Activated effector memory CD4-positive, alpha-beta T cell treated with anti-CD3 and anti-CD28 coated beads, Interleukin-2, amount 50 U/mL, for 16 hours (primary cell): ENCODE data around the gene CCDC134.
A peak's percentile ranks its signal among the peaks of the same experiment; 100 is the strongest.
"Not testable (repeated sequence)": the region's sequence is repeated elsewhere in the genome, so short reads cannot be mapped to it uniquely, and the experiment has no call there.

Experiments used
- DNase-seq: peaks from one replicate; pipeline ENCODE4 v3.0.0-alpha.2; 2020

CCDC134 gene

DNA sequence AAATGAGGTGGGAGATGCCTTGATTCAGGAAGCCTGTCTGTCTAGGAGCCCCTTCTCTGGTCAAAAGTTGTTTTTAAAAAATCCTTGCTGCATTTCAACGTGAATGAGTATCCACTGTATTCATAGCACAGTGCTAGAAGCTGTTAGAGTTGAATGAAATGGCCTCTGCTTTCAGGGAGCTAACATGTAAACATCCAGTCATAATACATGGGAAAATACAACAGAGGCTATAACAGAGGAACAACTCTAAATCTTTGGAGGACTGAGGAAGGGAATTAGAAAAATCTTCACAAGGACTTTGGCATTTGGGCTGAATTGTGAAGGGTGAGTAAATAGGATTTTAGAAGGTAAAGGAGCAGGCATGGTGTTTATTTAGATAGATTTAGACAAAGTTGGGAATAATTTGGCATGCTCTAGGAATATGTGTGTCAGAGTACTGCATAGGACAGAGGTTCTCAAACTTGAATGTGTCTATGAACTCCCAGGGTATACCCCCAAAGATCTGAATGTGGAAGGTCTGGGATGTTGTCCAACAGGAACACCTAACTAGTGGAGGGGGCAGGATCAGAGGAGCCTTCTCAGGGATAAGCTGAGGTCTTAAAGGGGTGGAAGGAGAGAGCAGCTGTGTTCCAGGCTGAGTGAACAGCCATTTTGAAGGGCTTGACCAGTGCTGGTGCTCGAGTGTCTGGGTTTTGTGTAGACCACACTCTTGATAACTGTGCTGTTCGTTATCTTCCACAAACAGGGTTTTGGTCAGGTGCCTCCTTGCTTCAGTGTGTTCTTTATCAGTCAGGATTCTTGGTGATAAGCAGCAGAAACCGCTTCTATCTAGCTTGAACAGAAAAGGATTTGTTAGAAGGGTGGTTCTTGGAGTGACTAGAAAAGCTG lies 45.1 kb downstream of the CCDC134 start:
- no peak for DNase-seq

DNA sequence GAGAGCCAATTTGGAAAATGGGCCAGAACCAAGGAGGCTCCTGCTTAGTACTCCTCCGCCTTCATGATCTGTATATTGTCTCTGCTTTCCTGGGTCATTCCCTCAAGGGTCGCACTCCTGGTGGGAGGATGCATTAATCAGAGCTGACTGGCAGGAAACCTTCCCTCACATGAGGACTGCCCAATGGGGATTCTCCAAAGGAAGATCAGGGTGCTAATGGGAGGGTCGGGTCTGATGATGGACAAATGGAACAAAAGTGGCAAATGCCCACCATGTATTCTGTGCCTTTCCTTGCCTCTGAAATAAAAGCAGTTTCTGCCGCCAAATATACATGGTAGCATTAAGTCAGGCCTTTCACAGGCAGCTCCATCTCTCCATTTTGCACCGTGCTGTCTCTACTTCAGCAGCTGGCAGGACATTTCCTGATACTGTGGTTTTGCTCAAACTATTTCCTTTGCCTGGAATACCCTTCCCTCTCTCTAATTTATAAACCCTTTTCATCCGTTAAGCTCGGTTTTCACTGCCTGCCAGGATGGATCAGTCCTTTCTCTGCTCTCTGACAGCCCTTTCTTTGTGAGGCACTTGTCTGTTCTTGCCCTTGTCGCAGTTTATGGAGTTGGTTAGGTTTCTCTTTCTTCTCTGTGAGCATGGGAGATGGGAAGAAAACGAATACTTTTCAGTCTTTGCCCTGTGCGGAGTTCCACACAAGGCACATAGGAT lies 45.9 kb downstream of the CCDC134 start:
- no peak for DNase-seq

DNA sequence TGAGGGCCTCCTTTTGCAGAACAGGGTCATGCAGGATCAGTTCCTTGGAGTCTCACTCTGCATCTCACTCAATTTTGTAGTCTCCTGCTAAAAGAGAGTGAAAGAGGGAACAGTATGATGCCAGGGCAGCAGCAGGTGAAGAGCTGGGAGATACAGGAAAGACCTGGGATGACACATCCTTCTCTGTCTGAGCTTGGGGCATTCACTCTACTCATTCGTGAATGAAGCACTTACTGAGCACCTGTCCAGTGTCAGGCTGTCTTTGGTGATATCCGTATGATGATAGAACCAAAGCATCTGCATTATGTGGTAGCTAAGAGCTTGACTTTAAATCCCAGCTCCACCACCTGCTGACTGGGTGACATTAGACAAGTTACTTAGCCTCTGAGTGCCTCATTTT lies 46.8 kb downstream of the CCDC134 start:
- DNase-seq = no peak

DNA sequence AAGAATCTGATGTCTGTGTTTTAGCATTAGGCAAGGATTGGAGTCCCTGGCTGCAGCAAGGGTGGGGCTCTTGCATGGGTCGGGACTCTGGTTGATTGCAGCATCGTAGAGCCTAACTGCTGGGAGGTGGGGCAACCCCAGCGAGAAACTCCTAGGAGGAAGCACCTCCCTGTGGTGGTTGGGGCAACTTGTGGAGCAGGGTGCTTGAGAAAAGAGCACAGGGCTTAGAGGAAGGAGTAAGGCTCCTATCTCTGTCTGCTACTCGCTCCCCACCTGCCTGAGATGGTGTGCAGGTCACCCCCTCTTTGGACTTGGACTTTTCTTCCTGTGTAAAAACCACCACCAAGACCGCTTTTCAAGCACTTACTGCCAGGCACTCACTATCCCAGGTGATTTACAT lies 48.0 kb downstream of the CCDC134 start:
- DNase-seq = no peak

DNA sequence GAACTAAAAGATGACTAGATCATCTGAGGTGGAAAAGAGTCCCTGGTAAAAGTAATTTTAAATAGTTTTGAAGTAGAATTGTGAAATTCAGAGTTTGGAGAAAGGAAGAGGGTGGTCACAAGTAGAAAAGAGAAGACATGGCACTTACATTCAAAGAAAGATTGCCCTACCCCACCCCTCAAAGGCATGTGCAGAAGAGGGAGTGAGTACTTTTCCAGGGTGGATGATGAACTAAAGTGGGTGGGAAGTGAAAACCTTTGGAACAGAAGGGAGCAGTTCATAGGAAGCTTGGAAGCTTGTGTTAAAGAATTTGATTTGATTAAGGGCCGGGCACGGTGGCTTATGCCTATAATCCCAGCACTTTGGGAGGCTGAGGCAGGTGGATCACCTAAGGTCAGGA lies 56.0 kb downstream of the CCDC134 start:
- DNase-seq = no peak

DNA sequence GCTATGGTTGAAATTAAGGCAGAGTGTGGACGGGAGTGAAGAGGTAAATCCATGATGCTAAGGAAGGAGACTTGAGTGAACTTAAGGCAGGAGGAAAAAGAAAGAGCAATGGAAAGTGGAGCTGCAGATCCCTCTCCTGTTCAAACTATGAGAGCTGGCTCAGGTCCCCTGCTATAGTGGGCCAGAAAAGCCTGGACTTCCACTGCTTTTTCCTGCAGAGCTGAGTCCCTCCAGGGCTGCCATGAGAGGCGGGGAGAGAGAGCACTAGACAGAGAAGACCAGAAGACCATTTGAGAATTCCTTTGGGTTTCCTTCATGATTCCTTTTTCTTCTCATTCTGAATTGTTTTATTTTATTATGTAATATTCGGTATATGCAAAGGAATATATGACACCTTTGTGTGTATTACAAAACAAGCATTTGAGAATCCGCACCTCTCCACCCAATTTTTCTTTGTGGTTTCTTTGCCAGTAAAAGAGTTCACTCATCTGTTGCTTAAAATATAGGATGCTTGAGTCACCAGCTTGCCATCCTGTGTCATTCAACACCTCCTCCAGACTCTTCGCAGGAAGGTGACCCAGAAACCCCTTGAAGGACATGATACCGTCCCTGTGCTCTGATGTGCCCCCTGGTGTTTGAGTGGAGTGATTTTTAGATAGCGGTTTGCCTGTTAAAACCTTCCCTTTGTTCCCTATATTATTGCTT lies 56.8 kb downstream of the CCDC134 start:
- DNase-seq = peak; percentile 89

DNA sequence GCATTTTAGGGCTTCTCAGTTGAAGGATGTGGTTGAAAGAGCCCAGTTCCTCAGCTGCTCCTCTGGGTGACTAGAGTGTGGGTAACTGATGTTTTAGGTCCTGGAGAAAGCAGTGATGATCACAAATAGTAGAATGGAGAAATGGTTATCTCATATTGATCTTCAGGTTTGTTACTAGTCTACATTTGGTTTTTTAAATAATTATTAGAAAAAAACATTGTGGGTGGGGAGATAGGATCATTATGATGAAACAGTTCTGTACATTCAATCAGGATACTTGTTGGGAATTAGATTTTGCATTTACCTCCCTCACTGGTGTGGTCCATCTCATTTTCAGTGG lies 57.4 kb downstream of the CCDC134 start:
- DNase-seq = no peak

DNA sequence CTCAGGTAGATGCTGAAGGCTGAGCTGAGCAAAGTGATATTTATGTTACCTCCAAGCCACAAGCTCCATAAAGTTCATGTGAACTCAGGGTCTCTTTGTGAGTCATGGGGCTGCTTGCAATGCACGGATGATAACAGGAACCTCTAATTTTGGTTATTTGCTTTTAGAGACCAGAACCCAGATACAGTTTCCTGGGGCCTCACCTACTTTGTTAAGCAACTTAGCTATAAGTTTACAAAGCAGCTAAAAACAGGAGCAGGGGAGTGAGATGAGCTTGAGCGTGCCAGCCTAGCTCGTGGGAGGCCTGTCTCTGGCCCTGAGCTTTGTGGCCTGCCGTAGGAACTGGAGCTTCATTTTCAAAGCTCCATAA lies 61.7 kb downstream of the CCDC134 start:
- DNase-seq = peak; percentile 79

DNA sequence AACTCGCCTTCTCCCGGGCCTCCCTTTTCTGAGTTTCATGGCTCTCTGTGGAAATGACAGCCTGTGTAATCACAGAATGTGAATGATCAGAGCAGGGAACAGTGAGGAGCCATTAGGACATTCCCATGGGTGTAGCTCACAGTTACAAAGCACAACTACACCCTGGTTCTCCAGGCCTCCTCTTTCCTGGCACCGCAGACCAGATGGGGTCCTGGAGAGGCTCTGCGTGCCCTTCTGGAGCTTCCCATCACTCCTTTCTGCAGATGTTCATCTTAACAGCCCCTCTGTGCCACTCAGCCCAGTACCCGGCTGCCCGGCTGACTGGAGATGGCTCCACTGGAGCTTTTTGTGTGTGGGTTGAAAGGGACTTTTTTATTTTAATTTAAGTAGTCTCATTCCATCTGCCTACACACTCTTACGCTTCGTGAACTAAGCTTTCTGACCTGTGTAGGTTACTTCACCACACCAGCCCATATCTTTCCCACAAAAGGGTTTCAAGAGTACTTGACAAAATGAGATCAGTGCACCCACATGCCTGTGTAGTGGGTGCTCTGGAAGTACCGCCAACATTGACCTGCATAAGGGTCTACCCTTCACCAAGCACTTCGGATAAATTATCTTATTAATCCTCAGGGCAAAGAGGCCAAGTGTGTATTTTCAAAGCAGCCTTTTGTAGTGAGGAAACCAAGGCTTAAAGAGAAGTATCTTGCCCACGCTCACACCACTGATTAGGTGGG lies 62.2 kb downstream of the CCDC134 start:
- DNase-seq = peak; percentile 84

DNA sequence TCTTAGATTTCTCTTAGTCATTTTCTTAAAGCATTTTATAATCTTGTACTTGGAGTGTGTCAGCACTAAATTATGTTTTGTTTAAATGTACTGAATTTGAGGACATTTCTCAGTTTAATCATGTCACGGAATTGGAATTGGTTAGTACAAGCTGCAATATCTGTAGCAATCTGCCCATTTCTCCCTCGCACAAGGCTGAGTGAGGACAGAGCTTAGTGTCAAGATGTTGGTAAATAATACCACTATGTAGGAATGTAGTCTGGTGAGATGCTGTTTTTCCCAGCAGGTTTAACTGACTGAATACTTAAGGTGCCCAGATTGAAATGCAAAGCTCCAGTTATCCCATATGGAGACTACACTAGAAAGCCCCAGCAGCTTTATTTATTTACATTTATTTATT lies 63.0 kb downstream of the CCDC134 start:
- DNase-seq = no peak

DNA sequence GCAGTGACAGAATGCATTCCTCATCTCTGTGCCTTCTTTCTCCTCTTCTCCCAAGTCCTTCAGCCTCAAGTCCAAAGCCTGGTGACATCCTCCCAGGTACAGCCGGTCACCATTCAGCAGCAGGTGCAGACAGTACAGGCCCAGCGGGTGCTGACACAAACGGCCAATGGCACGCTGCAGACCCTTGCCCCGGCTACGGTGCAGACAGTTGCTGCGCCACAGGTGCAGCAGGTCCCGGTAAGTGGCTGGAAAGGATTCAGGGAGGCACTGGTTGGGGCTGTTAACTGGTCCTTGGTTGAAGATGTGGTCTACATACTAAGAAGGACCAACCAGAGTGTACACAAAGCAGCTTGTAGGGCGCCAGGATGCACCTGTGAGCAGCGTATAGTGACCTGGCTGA lies 68.1 kb downstream of the CCDC134 start:
- DNase-seq = no peak

DNA sequence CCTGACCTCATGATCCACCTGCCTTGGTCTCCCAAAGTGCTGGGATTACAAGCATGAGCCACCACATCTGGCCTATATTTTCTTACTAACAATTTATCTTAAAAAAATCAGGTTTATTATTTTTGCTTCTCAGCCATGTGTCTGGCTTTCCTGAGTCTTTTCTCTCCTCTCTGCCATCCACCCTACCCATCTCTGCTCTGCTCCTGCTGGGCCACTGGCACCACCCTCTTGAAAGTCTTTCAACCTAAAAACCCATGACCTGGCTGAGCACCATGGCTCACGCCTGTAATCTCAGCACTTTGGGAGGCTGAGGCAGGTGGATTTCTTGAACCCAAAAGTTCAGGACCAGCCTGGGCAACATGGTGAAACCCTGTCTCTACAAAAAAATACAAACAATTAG lies 69.6 kb downstream of the CCDC134 start:
- DNase-seq = not testable (repeated sequence)

DNA sequence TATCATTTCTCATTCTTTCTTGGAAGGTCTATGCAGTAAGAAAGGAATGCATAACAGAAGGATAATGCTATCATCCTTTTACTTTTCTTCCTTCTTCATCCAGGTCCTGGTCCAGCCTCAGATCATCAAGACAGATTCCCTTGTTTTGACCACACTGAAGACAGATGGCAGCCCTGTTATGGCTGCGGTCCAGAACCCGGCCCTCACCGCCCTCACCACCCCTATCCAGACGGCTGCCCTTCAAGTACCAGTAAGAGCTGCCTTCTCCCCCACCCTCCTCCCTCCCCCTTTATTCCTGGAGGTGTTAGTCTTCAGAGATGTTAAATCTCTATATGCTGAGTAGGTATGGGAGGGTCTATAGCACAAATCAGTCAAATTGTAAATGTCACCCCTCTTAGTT lies 70.3 kb downstream of the CCDC134 start:
- no peak for DNase-seq

DNA sequence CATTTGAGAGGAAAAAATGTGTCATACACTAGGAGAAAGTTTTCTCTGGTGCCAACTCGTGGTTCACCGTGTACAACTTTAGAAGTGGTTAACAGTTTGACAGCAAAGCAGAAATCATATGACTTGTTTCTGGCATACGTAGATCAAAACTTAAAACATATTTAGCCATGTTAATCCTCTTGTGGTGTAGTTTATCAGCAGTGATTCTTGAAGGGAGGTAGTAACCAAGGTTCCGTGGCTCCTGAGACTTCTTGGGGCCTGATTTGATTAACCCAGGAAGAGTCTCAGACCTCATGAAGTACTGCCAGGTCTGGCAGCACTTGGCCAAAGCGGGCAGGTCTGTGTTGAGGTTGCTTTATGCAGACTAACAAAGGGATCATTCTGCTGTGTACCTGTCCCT lies 72.9 kb downstream of the CCDC134 start:
- no peak for DNase-seq

DNA sequence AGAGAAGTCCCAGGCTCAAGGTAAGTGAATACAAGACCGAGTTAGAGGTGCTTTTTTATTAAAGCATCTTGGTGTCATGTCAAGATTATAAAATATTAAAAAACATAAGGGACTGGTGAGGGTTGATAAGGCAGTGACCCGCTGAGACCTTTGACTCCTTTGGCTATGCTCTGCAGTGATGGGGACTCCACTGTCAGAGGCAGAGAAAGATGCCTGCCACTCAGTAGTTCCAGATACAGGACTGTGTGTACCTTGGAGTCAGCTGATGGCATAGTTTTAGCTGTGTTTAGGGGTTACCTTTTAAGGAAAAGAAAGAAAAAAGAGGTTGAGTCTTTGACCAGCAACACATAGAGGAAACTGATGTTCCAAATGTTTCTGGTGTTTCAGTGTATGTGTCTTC lies 73.6 kb downstream of the CCDC134 start:
- DNase-seq = no peak

DNA sequence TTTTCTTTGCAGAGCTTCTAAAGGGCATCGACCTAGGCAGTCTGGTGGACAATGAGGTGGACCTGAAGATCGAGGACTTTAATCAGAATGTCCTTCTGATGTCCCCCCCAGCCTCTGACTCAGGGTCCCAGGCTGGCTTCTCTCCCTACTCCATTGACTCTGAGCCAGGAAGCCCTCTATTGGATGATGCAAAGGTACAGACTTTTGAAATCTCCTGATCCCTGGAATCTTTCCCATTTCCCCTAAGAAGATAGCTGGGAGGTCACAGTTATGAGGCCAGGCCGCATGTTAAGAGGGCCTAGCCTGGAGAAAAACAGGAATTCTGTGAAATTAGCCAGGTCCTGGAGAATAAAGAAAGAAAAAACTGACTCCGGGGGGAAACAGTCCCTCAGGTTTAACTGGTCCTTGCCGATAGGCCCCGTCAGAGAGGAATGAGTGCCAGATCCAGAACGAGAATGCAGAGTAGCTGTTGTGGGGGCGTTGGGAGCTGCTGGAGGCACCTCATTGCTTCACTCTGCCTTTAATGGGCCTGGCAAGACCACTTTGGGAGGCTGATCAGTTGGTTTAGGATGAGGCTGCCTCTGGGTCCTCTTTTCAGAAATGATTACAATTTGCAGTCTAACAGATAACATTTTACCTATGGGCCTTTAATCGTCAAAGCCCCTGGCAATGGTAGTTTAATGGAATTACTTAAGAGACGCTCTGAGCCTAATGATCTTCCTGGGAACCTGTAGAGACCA lies 75.2 kb downstream of the CCDC134 start:
- no peak for DNase-seq
